ENCODE results near the gene TSPAN7.

GRCh38 chrX:38539748-38540147 is 21.6 kb upstream of the TSPAN7 start:
- TF ChIP-seq, protein P1, sequence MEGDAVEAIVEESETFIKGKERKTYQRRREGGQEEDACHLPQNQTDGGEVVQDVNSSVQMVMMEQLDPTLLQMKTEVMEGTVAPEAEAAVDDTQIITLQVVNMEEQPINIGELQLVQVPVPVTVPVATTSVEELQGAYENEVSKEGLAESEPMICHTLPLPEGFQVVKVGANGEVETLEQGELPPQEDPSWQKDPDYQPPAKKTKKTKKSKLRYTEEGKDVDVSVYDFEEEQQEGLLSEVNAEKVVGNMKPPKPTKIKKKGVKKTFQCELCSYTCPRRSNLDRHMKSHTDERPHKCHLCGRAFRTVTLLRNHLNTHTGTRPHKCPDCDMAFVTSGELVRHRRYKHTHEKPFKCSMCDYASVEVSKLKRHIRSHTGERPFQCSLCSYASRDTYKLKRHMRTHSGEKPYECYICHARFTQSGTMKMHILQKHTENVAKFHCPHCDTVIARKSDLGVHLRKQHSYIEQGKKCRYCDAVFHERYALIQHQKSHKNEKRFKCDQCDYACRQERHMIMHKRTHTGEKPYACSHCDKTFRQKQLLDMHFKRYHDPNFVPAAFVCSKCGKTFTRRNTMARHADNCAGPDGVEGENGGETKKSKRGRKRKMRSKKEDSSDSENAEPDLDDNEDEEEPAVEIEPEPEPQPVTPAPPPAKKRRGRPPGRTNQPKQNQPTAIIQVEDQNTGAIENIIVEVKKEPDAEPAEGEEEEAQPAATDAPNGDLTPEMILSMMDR (IDR thresholded peaks at IDR 0.05), result no peak
- no peak for TF ChIP-seq EZH2 (IDR thresholded peaks at IDR 0.05; ENCODE audit: borderline replicate concordance, insufficient read depth, low read depth, low read length, poor library complexity, severe bottlenecking)

Measured in B cell (primary cell).